ENCODE results near the gene ZC3H12D.

Gene ZC3H12D

GRCh38 chr6:149510793-149511512 is 26.1 kb upstream of the ZC3H12D start:
- Histone ChIP-seq H3K79me2 (ENCODE audit: insufficient read depth, low read depth) (no peaks in the 10 kb centered on the region), H3K36me3 (ENCODE audit: insufficient read depth) (no peaks in the 10 kb centered on the region), H3K4me3 (IDR thresholded peaks at IDR 0.05; ENCODE audit: insufficient read depth, low read depth, low read length) (no peak overlapping the region), H3K4me2 (no peak overlapping the region), H4K20me1 (ENCODE audit: insufficient read depth) (no peaks in the 10 kb centered on the region), H3K9ac (no peak overlapping the region), H3K27me3 (ENCODE audit: insufficient read depth, low read depth) (no peaks in the 10 kb centered on the region), H2AFZ (ENCODE audit: low read depth) (no peak overlapping the region), H3K4me1 (ENCODE audit: low read depth, poor library complexity, severe bottlenecking) (no peaks in the 10 kb centered on the region), H3K27ac (no peak overlapping the region)
- TF ChIP-seq, protein P1, sequence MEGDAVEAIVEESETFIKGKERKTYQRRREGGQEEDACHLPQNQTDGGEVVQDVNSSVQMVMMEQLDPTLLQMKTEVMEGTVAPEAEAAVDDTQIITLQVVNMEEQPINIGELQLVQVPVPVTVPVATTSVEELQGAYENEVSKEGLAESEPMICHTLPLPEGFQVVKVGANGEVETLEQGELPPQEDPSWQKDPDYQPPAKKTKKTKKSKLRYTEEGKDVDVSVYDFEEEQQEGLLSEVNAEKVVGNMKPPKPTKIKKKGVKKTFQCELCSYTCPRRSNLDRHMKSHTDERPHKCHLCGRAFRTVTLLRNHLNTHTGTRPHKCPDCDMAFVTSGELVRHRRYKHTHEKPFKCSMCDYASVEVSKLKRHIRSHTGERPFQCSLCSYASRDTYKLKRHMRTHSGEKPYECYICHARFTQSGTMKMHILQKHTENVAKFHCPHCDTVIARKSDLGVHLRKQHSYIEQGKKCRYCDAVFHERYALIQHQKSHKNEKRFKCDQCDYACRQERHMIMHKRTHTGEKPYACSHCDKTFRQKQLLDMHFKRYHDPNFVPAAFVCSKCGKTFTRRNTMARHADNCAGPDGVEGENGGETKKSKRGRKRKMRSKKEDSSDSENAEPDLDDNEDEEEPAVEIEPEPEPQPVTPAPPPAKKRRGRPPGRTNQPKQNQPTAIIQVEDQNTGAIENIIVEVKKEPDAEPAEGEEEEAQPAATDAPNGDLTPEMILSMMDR (conservative IDR thresholded peaks at IDR 0.05; ENCODE audit: low read depth, low read length), result no peak

GRCh38 chr6:149508485-149508884 is 23.7 kb upstream of the ZC3H12D start:
- Histone ChIP-seq H3K79me2 (ENCODE audit: insufficient read depth, low read depth) (no peaks in the 10 kb centered on the region), H2AFZ (ENCODE audit: low read depth) (no peak overlapping the region), H3K27ac (no peak overlapping the region), H3K27me3 (ENCODE audit: insufficient read depth, low read depth) (no peaks in the 10 kb centered on the region), H3K4me3 (IDR thresholded peaks at IDR 0.05; ENCODE audit: insufficient read depth, low read depth, low read length) (no peak overlapping the region), H3K36me3 (ENCODE audit: insufficient read depth) (no peaks in the 10 kb centered on the region), H3K4me2 (no peak overlapping the region), H3K4me1 (ENCODE audit: low read depth, poor library complexity, severe bottlenecking) (no peaks in the 10 kb centered on the region), H4K20me1 (ENCODE audit: insufficient read depth) (no peaks in the 10 kb centered on the region), H3K9ac (no peak overlapping the region)
- TF ChIP-seq, protein P1 (conservative IDR thresholded peaks at IDR 0.05; ENCODE audit: low read depth, low read length), result no peak

GRCh38 chr6:149503872-149504271 is 19.1 kb upstream of the ZC3H12D start:
- Histone ChIP-seq H3K9ac (no peak overlapping the region), H3K4me3 (IDR thresholded peaks at IDR 0.05; ENCODE audit: insufficient read depth, low read depth, low read length) (no peak overlapping the region), H3K27me3 (ENCODE audit: insufficient read depth, low read depth) (no peaks in the 10 kb centered on the region), H3K79me2 (ENCODE audit: insufficient read depth, low read depth) (no peaks in the 10 kb centered on the region), H2AFZ (ENCODE audit: low read depth) (no peak overlapping the region), H3K36me3 (ENCODE audit: insufficient read depth) (no peaks in the 10 kb centered on the region), H4K20me1 (ENCODE audit: insufficient read depth) (no peaks in the 10 kb centered on the region), H3K4me2 (no peak overlapping the region), H3K27ac (no peak overlapping the region), H3K4me1 (ENCODE audit: low read depth, poor library complexity, severe bottlenecking) (no peaks in the 10 kb centered on the region)
- TF ChIP-seq, protein P1 (conservative IDR thresholded peaks at IDR 0.05; ENCODE audit: low read depth, low read length), result no peak

GRCh38 chr6:149503276-149503675 is 18.5 kb upstream of the ZC3H12D start:
- no peak overlapping the region for H3K27ac ChIP-seq
- no peaks in the 10 kb centered on the region for H3K27me3 ChIP-seq (ENCODE audit: insufficient read depth, low read depth)
- no peaks in the 10 kb centered on the region for H4K20me1 ChIP-seq (ENCODE audit: insufficient read depth)
- no peaks in the 10 kb centered on the region for H3K36me3 ChIP-seq (ENCODE audit: insufficient read depth)
- H3K79me2 ChIP-seq (ENCODE audit: insufficient read depth, low read depth), result no peaks in the 10 kb centered on the region
- no peaks in the 10 kb centered on the region for H3K4me1 ChIP-seq (ENCODE audit: low read depth, poor library complexity, severe bottlenecking)
- H3K4me3 ChIP-seq (IDR thresholded peaks at IDR 0.05; ENCODE audit: insufficient read depth, low read depth, low read length), result no peak overlapping the region
- H3K9ac ChIP-seq, result no peak overlapping the region
- no peak overlapping the region for H2AFZ ChIP-seq (ENCODE audit: low read depth)
- TF ChIP-seq, protein P1 (conservative IDR thresholded peaks at IDR 0.05; ENCODE audit: low read depth, low read length), result no peak
- no peak overlapping the region for H3K4me2 ChIP-seq

Measured in KMS-11 (cell line).